Measurements from ENCODE around the gene NAT9. TPM values are rescaled to one million over a fixed set of nuclear protein-coding genes. Genes with fewer than 3 reads are reported as not detected.

The NAT9 gene
- total RNA-seq, 1 donor: 20.2 TPM

DNA sequence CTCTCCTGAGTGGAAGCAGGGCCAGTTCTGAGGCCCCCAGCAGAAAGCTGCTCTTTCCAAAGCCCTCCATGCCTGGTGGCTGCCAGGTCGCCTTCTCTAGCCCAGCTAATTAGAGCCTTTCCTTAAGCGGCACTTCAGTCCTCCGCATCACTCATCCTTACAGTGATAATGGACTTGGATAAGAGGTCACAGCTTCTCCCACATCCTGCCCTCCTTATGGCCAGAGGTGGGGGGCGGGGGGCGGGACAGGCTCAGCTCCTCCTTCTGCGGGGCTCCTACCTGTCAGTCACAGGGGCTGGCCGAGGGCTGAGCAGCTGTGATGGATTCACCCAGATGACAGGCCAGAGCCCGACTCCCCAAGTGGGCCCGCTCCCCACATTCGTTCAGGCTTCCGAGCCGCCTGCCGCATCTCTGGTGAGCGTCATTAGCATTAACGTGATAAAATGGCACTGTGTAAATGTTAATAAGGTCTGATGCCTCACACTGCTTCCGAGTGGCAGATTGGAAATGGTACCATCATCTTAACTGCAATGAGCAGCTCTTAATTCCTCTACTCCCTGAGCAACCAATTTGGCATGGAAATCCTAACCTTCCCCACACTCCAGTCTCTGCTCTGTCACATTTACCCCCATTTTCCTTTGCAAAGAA is 42.3 kb upstream of the NAT9 start:
- no peak for DNase-seq (ENCODE audit: low read depth)
- TF ChIP-seq, protein P1, sequence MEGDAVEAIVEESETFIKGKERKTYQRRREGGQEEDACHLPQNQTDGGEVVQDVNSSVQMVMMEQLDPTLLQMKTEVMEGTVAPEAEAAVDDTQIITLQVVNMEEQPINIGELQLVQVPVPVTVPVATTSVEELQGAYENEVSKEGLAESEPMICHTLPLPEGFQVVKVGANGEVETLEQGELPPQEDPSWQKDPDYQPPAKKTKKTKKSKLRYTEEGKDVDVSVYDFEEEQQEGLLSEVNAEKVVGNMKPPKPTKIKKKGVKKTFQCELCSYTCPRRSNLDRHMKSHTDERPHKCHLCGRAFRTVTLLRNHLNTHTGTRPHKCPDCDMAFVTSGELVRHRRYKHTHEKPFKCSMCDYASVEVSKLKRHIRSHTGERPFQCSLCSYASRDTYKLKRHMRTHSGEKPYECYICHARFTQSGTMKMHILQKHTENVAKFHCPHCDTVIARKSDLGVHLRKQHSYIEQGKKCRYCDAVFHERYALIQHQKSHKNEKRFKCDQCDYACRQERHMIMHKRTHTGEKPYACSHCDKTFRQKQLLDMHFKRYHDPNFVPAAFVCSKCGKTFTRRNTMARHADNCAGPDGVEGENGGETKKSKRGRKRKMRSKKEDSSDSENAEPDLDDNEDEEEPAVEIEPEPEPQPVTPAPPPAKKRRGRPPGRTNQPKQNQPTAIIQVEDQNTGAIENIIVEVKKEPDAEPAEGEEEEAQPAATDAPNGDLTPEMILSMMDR (IDR thresholded peaks at IDR 0.05; ENCODE audit: insufficient read depth, low read length): no peak
- no peak overlapping the region for H3K4me3 ChIP-seq (ENCODE audit: low read depth, low read length)

DNA sequence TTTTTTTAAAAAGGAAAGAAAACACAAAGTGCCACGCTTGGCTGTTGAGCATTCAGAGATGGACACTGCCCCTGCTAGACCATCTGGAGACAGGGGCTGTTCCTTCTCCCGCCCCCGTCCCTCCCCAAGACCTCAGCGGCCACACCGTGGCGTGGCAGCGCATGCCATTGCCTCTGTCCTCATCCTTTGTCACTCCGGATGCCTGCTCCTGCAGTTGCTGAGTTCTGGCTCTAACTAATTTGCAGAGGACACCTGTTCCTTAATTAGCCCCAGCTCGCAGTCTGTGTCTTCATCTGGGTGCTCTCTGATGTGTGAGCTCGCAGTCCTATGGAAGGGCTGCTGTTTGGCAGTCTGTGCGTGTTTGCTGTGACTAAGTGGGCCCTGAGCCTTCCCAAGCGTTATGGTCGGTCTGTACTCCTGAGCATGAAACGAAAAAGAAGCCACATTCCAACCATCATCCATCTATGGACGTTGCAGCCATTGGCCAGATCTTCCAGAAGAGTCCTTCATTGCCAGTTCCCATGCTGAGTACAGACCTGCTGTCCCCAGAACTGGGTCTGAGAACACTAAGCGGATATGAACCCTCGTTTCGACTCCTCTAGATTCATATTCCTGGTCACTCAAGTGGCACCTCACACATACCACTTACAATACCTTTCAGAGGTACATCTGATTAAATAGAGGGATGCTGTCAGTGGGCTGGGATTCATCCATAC is 40.9 kb upstream of the NAT9 start:
- TF ChIP-seq, protein P1 (IDR thresholded peaks at IDR 0.05; ENCODE audit: insufficient read depth, low read length): no peak

DNA sequence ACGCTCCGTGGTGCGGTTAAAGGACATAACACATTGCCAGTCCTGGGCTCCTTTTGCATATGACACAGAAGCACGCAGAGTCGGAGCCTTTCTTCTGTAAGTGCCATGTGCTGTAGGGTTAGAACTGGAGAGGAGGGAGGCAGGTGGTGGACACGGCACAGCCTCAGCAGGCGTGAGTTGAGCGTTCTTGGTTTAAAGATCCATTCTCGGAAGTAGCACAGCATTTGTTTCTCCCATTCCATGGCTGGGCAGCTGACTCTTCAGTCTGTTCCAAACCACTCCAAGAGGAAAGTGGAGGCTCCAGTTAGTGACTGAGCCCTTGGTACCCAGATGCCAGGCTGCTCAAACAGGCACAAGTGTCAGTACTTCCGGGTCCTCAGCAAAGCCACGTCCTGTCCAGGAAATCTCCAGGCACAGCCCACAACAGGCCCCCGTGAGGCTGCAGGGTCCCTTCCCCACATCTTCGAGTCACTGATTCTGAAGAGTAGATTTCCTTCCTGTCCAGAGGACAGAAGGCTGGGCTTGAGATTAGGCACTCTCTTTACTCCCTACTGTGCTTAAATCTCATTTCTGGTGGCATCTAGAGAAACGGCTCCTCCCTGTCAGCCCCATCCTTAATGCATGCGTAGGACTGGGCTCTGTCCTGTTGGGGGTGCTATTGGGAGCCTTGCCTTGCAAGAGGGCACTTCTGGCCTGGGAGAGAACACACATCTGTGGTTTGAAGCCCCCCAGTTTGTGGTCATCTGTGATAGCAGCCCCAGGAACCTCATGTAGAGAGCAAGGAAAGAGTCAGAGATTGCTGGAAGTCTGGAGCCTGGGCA is 39.6 kb upstream of the NAT9 start:
- no peak overlapping the region for H3K4me3 ChIP-seq (ENCODE audit: low read depth, low read length)
- DNase-seq (ENCODE audit: low read depth): no peak
- TF ChIP-seq, protein P1 (IDR thresholded peaks at IDR 0.05; ENCODE audit: insufficient read depth, low read length): no peak

More for the DNA sequence above, 40.9 kb upstream of the NAT9 start:
- H3K4me3 ChIP-seq (ENCODE audit: low read depth, low read length): no peak overlapping the region
- DNase-seq (ENCODE audit: low read depth): no peak

DNA sequence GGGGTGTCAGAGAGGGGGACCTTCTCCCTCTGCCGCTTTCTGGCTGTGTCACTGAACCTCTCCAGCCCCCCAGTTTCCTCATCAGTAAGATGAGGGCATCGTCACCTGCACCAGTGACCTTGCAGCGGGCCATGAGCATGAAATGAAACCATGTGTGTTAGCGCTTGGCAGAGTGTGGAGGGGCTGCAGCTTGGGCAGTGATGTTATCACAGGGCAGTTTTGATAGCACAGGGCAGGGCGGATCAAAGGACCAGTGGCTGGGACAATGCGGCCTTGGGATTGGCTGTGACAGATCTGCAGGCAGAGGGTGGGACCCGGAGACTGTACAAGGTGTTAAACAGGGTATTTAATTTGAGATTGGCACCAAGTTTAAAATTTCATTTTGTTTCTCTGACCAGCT is 38.9 kb upstream of the NAT9 start:
- TF ChIP-seq, protein P1 (IDR thresholded peaks at IDR 0.05; ENCODE audit: insufficient read depth, low read length): no peak
- DNase-seq (ENCODE audit: low read depth): no peak
- H3K4me3 ChIP-seq (ENCODE audit: low read depth, low read length): no peak overlapping the region

DNA sequence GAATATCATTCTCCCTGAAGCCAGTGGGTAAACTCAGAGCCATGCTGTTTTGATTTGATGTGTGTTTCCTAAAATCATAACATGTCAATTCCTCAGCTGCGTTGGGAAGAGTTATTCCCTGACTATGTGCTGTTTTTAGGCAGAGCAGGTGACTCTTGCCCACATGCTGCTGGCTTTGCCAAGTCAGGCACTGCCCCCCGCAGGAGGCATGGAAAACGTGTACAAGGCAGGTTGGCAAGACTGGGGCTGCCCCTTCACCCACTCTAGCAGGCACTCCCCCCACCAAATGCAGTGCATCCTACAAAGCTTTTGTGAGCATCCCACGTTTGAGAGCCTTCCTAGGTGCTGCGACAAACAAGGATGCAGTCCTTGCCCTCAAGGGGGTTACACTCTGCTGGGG is 38.3 kb upstream of the NAT9 start:
- TF ChIP-seq, protein P1 (IDR thresholded peaks at IDR 0.05; ENCODE audit: insufficient read depth, low read length): no peak
- no peak for DNase-seq (ENCODE audit: low read depth)
- no peak overlapping the region for H3K4me3 ChIP-seq (ENCODE audit: low read depth, low read length)

DNA sequence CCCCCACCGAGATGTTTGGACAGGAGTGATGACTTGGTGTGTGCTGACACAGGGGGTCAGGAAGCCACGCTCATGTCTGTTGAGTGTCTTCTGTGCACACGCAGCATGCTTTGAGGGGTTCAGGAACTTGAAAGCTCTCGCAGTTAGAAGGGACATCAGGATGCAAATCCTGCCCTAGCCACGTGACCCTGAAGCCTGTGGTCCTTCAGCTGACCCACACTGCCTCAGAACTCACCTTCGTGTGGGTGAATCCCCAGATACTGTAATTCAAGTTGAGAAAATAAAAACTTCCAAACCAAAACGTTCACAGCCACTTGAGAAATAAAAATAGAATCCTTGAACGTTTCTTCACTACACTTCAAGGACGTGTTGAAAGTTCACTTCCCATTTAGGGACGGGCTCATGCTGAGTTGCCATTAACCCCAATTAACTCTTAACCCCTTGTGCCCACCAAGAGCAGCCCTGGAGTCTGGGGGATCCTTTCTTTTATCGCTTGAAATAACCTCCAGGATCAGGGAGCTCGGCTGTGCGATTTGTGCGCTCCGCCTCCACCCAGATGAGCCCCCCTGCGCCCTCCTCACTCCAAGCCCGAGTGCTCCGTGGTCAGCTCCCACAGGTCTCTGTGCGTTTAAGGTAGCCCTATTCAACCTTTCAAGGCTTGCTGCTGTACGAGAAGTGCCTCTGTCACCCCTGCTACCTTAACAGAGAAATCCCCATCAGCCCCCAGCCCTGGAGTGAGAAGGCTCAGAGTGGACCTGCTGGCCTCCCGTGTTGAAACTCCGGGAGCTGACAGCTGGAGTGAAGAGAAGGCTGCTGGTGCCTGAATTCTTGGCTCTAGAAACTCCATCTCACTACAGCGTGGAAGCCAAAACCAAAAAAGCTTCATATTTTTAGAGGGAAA is 36.2 kb upstream of the NAT9 start:
- no peak overlapping the region for H3K4me3 ChIP-seq (ENCODE audit: low read depth, low read length)
- TF ChIP-seq, protein P1 (IDR thresholded peaks at IDR 0.05; ENCODE audit: insufficient read depth, low read length): no peak
- no peak for DNase-seq (ENCODE audit: low read depth)
